AG20443 (cell line): ENCODE results near the gene CAMK4.

ENCODE experiments used
- DNase-seq: peaks from one replicate; pipeline ENCODE4 v3.0.0; 2012; ENCODE audit warnings: low spot score, mixed read lengths

CAMK4 gene

DNA sequence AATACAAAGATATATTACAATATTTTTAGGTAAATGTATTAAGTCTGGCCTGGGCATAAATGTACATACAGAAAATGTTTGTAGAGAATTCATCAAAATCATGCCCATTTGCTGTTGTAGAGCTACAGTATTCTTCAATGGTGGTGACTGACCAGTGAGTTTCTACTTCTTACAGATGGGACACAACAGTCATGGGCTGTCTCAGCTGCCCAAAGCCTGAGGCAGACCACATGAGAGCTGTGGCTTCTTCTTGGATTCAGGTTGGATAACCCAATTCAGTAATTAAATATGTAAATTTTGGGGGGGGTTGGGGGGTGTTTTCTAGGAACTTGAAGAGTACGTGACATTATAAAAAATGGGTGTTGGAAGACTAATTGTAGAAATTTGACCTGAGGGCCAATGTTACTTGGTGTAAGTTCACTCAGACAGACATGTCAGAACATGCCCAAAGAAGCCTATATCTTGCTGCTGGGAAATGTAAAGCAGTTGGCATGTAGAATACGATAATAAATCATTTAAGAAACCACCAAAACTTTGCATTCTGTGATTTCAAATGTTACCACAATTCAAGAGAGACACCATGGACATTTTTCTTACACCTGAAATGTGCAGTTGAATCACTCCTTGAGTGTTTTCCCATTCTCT, 270.3 kb downstream of the CAMK4 start:
- DNase-seq, result no peak

- no peak for DNase-seq
These were observed 271.0 kb downstream of the CAMK4 start for GRCh38 chr5:111495159-111495558.

DNA sequence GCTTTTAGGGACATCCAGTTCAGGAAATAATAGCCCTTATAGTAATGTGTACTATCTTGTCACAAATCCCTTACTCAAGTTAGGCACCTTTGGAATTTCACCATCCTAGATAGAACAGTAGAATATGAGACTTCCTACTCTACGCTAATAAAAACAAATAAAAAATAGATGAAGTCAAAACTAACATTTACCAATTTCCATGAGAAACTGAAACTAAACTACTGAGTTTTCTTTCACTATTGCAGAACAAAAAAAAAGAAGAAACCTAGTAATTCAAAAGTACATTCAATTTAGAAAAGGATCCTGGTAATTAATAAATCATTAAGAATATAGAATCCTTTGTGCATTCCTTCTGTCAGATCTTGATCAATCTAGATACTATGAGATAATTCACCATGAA, 274.2 kb downstream of the CAMK4 start:
- no peak for DNase-seq

GRCh38 chr5:111502956-111503355, 278.8 kb downstream of the CAMK4 start:
- no peak for DNase-seq

- no peak for DNase-seq
These were observed 280.9 kb downstream of the CAMK4 start for GRCh38 chr5:111505096-111505495.

DNA sequence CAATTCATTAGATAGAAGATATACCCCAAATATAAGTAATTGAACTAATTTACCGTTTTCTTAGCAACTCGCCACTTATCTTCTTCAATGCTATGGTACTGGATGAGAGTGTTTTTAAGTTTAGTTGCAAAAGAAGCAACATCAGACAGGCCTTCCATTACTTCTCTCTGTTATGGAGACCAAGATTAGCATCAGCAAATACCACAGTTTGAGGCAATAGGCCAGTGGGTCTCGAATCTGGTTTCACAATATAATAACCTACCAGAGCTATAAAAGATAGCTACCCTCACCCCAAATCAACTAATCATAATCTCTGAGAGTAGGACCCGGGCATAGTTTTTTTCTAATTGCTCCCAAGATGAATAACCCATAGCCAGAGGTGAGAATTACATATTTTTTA, 283.1 kb downstream of the CAMK4 start:
- DNase-seq, result no peak

DNA sequence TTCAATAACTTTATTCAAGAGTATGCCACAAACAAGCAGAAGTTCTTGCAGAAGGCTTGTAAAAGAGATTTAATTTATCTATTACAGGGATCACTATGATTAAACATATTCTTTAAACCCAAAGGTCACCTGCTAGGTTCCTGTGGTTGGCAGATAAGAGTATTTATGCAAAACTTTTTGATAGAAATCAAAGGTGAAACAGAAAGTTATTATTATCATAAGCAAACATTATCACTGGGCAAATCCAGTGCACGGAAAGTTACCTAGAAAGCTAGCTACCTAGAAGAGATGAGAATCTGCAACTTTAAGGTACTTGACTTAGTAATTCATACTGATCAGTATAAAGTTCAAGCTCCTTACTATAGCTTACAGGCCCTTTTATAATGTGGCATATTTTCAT, 284.9 kb downstream of the CAMK4 start:
- DNase-seq, result no peak

DNA sequence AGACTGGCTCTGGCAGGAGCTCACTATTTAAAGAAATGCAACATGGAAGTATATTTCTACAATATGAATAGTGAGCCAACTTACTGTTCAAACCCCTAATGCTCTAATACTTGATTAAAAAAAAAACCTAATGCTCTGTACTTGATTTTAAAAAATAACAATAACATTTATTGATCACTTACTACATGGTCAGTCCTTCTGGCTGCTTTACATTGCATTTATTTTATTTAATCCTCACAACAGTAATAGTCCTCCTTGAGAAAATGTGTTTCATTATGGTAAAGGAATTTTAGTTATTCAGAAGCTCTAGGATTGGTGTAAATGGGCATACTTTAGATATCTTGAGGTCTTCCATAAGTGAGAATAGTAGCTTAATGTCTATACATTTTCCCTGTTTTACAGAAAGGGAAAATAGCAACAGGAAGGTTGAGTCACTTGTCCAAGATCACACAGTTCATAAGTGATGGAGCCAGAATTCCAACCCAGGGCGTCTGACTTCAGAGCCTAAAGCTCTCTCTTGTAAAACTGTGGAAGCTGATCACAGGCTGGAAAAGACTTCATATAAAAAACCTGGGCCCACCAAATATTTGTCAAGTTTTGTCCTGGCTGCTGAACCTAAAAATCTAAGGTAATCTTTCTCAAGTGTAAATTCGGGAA, 287.1 kb downstream of the CAMK4 start:
- DNase-seq, result no peak

DNA sequence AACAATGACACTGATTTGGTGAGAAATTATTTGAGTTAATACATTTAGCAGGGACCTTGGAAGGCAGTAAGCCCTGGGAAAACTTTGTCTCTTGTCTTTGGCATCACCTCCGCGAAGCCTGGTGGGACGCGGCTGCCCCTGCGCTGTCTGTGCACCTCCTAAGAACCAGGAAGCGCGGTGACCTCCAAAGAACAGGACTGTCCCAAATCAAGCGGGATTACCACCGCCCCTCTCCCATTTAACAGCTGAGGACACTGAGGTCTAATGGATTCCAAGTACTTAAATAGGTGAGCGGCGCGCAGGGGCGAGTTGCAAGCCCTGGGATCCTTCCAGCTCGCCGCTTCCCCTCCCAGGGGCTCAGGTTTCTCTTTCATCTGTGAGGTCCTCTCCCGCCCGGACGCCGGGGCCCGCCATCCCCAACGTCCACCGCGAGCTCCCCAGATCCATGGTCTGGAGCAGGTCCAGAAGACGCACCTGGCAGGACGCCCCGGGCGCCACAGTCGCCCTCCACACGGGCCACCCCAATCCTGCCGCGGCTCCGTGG, 287.7 kb downstream of the CAMK4 start:
- peak; percentile 25 for DNase-seq

GRCh38 chr5:111512375-111513130, 288.4 kb downstream of the CAMK4 start, which contains the start of gene STARD4:
TSS of gene STARD4 (minus strand) at chr5:111512535. CDS start at chr5:111507433, 5,102 bp downstream.
- peak; percentile 96 for DNase-seq

- peak; percentile 11 for DNase-seq
These were observed 288.9 kb downstream of the CAMK4 start for GRCh38 chr5:111513131-111513520.

- no peak for DNase-seq
These were observed 289.9 kb downstream of the CAMK4 start for GRCh38 chr5:111514087-111514486.

GRCh38 chr5:111517853-111518501, 293.8 kb downstream of the CAMK4 start:
- DNase-seq, result no peak

GRCh38 chr5:111518777-111519176, 294.6 kb downstream of the CAMK4 start:
- no peak for DNase-seq

- no peak for DNase-seq
These were observed 296.7 kb downstream of the CAMK4 start for GRCh38 chr5:111520908-111521307.

DNA sequence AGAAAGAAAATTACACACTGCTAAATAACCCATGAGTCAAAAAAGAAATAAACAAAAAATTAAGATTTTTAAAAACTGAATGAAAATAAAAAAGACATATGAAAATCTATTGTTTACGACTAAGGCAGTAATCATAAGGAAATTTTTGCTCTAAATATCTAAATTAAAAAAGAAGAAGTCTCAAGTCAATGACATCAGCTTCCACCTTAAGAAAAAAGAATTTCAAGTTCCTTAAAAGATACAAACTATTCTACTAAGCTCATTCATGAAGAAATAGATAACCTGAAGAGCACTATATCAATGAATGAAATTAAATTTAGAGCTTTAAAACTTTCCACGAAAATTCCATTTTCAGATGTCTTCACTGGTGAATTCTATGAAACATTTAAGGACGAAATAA, 303.9 kb downstream of the CAMK4 start:
- no peak for DNase-seq

GRCh38 chr5:111530298-111530740, 306.1 kb downstream of the CAMK4 start:
- DNase-seq, result peak; percentile 38

- DNase-seq, result peak; percentile 15
These were observed 308.9 kb downstream of the CAMK4 start for GRCh38 chr5:111532886-111533582.

GRCh38 chr5:111535879-111536549, 311.8 kb downstream of the CAMK4 start:
- no peak for DNase-seq

DNA sequence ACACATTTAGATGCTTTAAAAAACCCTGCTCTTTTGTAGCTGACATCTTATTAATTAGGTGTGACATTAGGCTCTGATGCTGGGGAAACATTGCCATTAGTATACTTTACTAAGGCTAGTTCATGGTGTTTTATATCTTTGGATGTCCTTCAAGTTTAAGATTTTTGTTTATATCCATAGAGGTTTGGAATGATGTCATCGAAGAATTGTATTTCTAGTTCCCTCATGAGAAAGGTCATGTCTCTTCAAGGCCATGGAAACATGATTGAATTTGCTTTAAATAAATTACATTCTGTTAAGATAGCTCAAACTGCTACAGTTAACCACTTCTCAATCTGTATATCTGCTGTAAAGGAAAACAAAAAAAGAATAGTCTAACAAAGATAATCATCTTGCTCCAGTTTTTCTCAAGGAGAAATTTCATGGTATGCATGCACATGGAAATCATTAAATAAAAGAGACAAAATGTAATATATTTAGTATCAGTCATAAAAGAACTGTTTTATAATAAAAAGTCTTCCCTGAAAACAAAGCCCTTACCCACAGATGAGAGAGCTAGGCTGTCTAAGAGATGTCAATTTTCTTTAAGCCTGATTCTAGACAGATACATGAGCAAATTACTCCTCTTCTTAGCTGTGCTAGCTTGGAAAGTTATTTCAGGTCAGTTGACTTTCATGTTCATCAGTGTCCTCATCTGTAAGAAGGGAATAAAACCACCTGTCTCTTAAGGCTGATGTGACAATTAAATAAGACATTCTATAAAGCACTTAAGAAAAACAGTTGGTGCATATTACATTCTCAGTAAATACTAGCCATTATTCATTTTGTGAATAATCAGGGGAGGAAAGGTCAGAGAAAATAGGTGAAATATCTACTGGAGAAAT, 313.2 kb downstream of the CAMK4 start:
- DNase-seq, result no peak
